NCI-H748 (cell line): ENCODE data around the gene LRCH1.

Experiments
- DNase-seq: peaks from one replicate; lab custom pipeline; 2025; ENCODE audit not compliant: unreplicated experiment; lab: John Stamatoyannopoulos, UW

The LRCH1 gene

DNA sequence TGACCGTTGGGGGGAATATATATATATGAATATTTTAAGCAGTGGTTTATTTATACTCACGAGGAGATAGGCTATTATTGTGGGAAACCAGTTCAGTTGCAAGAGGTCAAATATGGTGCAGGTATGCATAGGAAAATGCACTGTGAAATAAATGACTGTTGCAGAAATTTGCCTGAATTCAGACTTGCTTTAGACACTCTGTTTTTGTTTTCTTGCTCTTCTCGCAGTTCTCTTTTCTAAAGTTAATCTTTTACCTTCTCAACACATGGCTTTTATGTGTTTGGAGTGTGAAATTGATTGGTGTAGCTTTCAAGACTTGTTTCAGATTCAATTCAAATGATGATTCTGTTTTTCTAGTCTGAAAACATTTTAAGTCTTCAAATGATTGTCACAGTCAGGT is 109.7 kb downstream of the LRCH1 start:
- DNase-seq = no peak

DNA sequence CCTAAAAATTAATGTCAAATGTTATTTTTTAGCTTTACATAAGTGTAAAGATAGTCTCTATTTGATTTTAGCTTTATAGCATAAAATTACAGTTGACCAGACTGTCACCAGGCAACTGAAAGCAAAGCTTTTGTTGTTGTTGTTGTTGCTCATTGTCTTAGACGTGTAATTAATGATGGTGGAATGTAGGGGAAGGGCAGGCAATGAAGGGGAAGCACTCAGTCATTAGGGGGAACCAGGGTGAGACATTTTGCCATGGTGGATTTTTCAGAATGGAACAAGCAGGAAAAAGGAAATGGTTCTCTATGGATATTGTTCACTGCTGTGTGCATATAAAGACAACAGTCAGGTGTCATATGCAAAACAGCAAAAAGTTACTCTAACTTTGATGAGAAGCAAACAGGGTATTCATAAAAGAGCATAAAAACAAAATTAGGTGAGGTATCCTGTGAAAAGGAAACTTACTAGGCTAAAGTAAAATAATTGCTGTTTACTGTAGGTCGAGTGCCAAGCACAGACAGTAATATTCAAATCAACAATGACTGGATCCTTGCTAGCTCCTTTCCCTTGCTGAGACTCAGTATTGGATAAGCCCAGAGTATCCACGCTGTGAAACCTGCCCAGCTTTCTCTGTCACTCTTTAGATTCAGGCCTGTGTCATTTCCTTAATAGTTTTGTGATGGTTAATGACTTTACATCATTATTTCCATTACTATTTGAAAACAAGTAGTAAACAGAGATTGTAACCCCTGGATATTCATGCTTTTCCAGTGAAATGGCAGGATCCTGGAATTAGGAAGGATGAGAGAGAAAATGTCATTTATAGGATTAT is 110.5 kb downstream of the LRCH1 start:
- no peak for DNase-seq

DNA sequence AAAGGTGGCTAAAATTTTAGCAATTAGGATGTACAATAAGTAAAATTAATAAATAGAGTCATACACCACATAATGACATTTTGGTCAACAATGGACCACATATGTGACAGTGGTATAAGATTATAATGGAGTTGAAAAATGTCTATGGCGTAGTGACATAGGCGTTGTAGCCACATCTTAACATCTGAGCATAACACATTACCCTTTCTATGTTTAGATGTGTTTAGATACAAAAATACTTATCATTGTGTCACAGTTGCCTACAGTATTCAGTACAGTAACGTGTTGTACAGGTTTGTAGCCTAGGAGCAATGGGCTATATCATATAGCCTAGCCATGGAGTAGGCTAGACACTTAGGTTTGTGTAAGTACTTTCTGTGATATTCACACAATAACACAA is 111.2 kb downstream of the LRCH1 start:
- no peak for DNase-seq

DNA sequence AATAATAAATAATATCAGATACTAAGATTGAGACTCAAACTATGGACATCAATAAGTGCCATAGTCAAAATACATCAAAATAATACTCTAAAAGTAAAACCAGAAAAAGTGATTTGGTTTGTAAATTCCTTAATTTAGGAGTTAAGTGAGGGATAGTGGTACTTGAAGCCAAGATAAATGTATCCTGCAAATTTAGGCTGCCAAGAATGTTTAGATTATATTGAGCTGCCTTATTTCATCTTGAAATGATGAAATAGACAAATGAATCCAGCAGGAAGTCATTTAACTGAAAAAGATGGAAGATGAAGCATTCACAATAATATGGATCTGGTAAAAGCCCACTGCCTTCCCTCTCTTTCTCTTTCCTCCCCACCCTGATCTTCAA is 112.3 kb downstream of the LRCH1 start:
- no peak for DNase-seq

DNA sequence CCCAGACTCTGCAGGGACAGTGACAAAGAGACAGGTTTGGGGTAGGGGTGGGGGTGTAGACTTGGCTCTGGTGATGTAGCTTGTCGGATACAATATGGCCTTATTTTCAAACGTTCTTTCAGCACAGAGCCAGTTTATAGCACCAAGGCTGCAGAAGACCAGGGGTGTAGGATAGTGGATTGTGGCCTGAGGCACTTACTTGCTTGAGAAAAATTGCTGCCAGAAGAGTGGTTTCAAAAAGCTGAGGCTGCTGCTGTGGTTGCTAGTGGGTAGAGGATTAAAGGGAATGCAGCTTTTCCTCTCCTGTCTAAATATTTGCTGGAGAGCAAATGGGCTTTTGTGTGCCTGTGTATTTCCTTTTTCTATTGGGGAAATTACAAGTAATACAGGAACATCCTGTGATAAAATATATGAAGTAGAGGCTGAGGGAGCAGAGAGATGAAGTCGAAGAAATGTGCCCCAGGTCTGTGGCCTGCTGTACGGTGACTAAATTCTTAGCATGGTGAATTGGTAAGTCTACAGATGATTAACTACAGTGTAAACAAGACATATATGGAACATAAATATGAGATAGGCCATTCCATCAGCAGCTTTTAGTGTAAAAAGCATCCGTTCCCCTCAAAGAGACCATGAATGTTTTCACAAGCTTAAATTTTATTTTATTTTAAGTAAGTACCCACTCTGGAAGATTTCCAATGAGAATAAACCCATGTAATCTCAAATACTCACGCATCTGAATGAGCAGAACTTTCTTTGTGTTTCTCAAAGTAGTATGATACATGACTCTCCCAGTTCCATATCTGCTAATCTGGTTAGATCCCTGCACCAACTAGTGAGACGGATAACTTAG is 112.9 kb downstream of the LRCH1 start:
- peak; percentile 34 for DNase-seq

DNA sequence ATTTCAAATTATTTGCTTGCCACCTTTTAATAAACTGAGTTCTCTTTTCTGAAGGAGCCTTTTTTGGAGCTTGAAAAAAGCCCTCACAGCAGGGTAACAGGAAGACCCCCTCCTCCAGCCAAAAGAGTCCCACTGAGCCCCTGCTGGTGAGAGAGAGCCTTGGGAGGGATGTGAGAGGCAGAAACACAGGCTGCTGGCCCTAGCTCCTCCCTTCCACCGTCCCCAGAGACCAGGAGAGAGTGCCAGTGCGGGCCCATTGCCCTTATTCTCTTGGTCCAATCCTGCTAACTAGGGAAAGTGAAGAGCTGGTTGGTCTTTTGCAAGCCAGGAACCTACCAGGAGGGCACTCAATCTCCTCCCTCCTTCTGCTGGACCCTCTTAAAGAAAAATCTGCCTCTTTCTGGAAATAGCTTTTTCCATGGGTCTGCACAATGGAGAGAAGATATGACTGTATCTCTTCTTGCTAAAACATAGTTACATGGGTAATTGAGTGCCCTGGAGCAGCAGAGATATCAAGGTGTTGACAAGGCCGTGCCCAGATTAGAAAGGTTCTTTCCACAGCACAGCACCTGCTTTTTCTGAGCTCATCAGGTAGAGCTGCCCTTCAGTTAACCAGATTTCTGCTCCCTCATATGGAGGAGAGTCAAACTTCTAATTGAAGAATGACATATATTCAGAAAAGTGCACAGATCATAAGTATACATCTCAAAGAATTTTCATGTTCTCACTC is 113.9 kb downstream of the LRCH1 start:
- DNase-seq = no peak

DNA sequence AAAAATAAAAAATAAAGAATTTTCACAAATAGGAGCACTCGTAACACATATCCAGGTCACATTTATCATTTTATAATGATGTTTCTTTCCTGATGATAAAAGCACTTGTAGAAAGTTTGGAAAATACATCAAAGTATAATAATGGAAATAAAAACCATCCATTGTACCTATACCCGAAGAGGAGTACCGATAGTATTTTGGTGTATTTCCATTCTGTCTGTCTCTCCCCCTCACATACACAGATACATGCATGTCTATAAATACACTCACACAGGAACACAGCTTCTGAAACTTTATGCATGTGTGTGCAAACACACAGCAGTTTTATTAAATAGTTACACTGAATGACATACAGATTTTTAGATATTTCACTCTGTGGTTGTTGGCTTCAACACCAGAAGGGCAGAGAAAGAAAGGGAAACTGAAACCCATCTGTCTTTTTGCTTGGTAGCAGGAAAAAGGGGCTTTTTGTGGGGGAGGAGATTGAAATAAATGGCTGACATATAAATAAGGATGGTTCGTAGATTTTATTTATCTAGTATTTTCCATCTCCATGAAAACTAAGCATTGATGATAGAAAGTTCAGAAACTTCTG is 114.8 kb downstream of the LRCH1 start:
- no peak for DNase-seq

DNA sequence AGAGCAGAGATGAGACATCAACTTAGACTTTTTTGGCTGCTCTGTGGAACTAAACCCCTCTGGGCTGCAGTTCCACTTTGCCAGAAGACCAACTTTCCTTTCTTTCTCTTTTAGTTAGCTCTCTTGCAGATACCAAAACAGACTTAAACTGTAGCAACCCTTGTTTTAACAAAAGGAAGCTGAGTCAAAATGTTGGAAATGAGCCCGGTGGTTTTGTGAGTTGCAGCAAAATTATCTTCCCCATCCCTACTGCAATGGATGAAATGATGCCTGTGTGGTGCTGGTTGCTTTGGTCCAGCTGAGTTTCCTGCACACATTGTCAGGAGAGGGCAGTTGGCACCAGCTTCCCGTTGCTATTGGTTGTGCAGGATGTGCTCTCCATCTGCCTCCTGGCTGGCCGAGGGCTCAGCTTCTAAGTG is 115.3 kb downstream of the LRCH1 start:
- DNase-seq = peak; percentile 11

DNA sequence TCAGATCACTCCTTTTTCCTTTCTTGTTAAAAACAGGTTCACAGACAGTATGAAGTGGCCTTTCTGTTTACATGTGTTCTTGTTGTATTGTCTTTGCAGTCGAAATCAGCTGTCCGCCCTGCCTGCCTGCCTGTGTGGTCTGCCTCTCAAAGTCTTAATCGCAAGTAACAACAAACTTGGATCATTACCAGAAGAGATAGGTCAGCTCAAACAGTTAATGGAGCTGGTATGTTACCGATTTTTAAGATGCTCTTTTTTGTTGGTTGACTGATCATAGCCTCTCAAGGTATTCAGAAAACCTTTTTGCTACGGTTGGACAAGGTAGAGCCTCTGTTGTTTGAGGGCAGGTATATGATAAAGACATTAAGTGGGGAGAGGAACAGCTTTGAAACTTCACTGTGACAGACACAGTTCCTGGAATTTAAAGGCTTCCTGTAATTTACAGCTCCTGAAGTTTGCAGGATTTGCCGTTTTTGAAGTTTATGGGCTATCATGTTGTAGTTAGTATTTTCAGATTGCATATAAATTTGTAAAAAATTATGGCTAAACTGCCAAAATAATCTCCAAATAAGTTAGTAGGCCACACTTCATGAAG is 116.1 kb downstream of the LRCH1 start:
- DNase-seq = no peak

DNA sequence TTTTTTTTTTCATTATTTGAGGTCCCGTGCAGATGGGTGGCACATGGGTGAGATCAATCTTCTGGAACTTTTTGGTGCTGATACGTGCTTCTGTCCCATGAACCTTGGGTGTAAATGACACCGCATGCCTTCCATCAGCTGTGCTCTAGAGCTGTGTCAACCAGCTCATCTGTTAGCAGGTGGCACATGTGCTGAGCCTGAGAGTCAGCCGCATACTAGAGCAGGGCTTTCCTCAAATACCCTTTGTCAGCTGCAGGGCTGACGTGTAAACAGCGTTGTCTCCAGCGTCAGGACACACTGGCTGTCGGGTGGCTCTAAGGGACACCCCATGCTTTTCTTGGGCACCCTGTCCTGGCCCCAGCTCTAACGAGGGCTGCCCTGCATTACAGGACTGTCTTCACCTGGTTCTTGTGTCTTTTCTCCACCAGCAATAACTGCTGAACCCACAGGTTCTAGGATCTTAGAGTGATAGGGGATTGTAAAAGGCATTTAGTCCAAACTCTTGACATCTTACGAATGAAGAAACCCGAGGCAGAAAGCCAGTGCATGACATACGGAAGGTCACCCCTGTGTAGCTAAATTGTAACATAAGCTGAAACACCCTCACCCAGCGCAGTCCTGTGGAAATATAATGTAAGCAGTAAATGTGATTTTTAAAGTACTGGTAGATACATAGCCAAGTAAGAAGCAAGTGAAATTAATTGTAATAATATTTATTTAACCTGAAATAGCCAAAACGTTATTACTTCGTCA is 119.5 kb downstream of the LRCH1 start:
- no peak for DNase-seq

DNA sequence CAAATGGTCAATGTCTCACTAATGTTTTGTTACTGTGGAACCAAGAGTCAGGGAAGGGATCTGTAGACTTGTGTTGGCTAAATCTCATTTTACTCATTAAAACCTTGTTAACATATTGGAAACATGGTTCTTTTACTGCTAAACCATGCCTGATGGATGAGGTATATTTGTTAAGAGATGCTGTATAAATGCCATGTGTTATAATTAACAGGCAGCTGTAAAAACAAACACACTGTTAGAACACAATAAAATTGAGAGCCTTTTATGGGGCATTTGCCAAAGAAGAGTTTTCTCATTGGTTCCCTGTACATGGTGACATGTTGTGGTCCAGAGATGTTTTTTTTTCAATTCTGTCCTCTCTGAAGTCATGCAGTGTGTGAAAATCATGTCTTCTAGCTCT is 122.0 kb downstream of the LRCH1 start:
- DNase-seq = peak; percentile 96

DNA sequence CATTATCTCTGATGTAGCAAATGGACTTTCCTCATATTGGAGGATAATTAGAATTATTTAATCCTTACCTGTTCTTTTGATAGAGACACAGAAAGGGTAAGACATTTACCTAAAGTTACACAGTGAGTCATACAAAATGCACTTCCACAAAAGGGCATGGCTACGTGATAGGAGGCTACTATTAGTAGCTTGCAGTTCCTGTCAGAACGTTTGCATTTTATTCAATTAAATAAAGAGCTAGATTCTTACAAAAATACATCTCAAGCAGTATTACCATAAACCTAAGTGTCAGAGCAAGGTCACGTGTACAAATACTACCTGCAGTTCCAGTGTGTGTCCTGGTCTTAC is 123.4 kb downstream of the LRCH1 start:
- no peak for DNase-seq

DNA sequence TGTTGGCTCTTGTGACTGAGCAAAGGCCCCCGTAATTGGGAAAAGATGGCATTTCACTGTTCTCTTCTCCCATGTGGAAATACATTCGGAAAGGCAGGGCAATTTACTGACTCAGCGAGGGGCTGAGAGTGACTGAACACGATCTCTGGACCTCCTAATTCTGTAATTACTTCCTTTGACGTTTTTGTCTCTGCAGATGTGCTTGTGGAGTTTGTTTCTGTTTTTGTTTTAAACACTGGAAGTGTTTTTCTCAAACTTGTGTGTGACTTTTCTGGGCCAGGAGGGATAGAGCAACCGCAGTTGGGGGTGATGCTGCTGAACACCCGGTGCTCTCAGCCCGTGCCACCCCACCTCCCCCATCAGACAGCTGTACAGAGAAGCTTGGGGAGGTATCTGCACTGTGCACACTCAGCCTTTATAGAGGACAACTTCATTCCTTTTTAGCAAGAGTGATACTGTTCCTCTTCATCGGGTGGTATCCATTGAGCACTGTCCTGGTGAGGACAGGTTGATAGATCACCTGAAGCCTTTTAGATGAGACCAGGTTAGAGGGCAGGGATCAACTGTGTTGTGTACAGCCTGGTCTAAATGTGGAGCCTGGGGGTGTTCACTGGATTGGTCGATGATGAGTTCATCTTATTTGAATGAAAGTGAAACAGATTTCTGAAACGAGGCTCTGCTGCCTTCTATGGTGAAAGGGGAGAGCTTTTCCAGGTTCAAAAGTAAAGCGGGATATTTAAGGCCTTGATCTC is 126.6 kb downstream of the LRCH1 start:
- peak; percentile 56 for DNase-seq

DNA sequence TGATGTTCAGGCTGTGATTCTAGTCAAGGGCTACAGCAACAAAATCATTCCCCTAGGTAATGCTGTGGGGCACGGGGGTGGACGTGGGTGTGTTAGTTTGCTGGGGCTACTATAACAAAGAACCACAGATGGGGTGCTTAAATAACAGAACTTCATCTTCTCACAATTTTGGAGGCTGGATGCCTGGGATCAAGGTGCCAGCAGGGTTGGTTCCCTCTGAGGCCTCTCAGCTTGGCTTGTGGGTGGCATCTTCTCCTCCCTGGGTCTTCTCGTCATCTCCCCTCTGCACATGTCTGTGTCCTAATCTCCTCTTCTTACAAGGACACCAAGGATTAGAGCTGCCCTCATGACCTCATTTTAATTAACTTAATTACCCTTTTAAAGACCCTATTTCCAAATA is 129.0 kb downstream of the LRCH1 start:
- no peak for DNase-seq

DNA sequence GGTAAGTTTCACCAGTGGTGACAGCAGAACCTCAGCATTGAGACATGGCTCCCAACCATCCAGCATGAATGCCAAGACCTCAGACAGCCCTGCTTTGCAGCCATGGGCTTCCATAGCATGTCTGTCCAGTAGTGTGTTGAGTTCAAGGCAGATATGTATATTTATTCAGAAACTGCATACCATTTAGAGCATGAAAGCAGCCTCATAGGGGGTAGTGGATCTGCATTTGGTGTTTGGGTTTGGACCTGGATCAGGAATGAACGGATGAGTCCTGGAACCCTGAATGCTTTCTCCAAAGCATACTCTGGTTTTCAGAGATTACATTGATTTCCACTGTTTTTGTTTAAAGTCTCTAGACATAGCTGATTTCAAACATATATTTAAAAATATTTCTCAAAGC is 129.7 kb downstream of the LRCH1 start:
- DNase-seq = no peak

DNA sequence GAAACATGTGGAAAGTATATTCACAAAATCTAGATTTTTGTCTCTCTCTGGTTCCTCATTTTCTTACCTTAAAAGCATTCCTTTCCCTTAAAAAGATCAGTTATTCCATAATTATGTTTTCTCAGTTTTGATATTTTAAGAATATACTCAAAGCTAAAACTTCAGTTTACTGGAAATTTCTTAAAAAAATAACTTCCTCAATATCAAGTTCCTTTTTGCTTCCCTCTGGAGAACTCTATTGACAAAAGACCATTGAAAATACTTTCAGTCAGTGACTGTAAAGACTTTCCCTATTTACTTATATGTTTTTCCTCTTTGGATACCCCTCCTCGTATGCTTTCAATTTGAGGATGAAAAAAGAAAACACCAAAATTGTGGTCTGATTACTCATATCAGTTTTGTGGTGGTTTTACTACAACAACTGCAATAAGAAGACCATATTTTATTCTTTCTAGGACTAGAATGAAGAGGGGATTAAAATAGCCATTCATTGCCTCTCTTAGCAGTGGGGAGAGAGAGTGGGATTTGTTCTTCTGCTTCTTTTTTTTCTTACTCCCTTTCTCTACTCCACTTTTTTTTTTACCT is 130.8 kb downstream of the LRCH1 start:
- DNase-seq = no peak

DNA sequence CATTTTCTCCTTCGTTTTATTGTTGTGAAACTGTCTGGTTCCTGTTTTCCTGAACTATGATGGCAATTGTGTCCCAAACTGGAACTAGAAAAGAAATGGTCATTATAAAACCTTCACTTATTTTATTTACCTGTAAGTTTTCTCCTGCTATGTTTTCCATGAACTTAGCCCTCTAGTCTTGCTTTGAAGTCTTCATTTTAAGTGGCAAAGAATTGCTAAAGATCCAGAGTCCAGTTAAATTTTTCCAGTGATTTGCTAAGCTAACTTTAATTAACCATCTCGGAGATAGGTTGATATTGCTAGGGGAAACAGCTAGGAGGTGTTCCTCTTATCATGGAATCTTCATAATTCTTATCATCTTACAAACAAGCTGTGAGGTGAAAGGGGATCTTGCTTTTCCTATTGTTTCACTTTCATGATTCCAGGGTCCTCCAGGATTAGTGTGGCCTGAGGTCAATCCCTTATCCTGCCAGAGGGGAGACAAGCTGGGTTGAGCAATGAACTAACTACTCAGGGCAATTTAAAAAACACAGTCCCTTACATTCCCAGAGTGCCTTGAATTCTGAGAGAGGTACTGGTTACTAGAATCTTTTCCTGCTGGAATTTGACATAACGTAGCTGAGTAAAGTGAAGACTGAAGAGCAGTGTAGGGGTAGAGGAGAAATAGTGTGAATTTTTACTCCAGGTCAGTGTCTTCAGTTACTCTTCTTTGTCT is 131.5 kb downstream of the LRCH1 start:
- DNase-seq = no peak

DNA sequence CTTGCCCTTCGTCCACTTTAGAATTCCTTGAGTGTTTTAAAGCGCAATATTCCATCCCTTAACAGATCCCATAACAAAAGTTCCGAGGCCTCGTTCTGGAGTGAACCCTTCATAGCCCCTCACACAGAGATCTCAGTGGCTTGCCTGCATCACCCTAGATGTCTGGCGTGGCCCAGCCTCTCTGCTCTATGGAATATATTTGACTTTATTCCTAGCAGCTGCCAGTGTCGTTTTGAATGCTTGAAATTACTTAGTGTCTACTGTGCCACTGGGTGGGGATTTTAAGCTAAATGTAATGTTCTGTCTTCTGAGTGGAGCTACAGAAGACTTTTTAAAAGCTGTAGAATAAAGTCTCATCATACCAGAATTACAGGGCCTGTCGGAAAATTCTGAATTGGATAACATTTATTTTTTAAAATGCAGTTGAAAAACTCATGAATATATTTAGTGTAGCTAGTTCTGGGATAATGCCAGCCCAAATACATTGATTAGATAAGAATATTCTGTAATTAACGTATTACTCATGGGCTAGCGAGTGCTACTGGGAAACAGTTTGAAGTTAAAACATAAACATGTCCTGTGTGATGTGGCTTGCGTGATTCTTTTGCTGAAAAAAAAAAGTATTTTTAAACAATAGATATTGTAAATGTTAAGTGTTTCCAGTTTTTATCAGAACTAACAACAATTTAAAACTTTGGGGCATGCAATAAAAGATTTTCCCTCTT is 132.2 kb downstream of the LRCH1 start:
- DNase-seq = no peak
